EL (cell line): ENCODE data around the gene POU2AF1.

Experiments
- DNase-seq: peaks from one replicate; pipeline ENCODE4 v3.0.0-alpha.2; 2016

POU2AF1 gene, protein sequence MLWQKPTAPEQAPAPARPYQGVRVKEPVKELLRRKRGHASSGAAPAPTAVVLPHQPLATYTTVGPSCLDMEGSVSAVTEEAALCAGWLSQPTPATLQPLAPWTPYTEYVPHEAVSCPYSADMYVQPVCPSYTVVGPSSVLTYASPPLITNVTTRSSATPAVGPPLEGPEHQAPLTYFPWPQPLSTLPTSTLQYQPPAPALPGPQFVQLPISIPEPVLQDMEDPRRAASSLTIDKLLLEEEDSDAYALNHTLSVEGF

DNA sequence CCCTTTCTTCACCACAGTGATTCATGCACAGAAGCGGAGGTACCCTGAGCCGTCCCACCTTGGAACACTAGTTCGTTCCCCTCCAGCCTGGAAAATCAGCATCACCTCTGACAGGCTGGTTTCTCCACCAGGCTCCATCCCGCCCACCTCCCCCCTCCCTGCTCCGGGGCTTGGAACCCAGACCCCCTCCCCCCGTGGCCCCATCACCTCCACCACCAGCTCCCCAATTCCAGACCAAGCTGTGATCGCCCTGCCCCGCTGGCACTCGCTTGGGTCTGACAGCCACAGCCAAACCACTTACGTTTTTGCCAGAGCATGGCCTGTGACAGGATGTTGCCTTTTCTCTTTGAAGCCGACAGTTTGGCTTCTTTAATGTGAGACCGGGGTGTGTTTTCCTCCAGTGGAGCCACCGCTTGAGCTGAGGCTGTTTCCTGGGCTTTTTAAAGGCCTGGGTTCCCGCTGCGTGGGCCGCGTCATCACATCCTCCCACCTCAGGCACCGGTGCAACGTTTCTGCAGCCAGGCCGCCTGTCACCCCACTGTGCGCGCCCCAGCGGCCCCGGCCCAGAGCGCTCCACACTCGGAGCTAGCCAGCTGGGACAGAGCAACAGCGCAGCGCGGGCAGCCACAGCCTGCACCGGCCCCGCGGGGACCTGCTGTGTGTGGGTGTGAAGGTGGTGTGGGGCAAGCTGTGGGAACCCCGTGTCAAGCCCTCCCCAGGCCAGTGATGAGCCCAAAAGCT lies at the start of gene POU2AF1:
Gene POU2AF1, minus strand, starts transcription at position 415 of the 741 bp plus-strand sequence. Its CDS starts 98 bp downstream, at position 317.
- DNase-seq = peak; percentile 5

GRCh38 chr11:111428113-111428876 lies 49.2 kb upstream of the POU2AF1 start:
- no peak for DNase-seq

DNA sequence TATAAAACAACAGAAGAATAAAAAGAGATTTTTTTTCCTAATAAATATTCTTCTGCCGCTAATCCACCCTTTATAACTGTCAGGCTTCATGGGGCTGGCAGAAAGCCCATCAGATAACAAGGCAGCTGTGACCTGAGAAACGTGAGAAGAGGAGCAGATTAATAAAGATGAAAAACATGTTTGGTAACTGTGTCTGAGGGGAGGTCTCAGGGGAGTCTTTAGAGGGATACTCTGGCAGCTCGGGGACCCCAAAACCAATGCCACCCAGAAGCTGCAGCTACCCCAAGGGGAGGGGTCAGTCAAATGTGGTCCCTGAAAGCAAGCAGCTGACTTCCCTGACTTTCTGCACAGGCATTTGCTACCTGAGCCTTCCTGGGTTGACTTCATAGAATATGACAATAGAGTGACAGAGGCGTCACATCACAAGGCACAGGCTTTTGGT lies 48.4 kb upstream of the POU2AF1 start:
- peak; percentile 8 for DNase-seq

GRCh38 chr11:111426617-111427016 lies 47.5 kb upstream of the POU2AF1 start:
- DNase-seq = no peak

- no peak for DNase-seq
These were observed 44.2 kb upstream of the POU2AF1 start for GRCh38 chr11:111423250-111423615.

DNA sequence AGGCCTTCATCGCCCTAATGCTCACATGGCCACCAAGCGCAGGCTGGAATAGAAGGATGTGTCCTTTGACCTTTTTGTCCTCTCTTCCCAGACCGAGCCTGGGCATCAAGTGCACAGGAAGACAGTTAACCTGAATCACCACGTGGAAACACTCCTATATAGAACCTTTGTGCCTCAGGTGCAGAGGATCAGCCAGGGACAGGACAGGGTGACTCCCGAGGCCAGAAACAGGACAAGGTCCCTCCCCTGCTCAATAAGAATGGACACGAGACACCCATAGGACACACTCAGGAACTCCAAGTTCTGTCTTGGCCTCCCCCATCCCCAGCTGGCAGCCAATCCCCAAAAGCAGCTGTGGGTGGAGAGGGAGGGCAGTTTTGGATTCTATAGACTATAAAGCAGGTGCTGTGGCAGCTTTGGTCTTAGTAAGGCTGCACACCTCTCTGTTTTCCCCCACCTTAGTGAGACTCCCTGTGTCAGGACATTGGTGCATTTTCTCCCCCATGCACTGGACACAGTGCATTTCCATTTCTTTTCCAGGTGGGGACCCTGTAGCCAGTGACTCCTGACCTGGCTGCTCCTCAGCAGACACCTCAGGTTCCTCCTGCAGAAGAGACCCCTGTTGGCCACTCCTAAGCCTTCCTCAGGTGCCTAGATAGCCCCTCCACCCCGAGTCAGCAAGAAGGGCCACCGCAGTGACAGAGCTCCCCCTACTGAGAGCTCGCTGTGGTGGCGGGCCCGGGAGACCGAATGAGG lies 43.6 kb upstream of the POU2AF1 start:
- peak; percentile 16 for DNase-seq

- no peak for DNase-seq
These were observed 42.2 kb upstream of the POU2AF1 start for GRCh38 chr11:111421251-111421650.

- no peak for DNase-seq
These were observed 40.7 kb upstream of the POU2AF1 start for GRCh38 chr11:111419641-111420327.

GRCh38 chr11:111419181-111419580 lies 40.1 kb upstream of the POU2AF1 start:
- DNase-seq = no peak

- no peak for DNase-seq
These were observed 39.3 kb upstream of the POU2AF1 start for GRCh38 chr11:111418436-111418787.

- DNase-seq = peak; percentile 10
These were observed 38.8 kb upstream of the POU2AF1 start for GRCh38 chr11:111417766-111418435.

DNA sequence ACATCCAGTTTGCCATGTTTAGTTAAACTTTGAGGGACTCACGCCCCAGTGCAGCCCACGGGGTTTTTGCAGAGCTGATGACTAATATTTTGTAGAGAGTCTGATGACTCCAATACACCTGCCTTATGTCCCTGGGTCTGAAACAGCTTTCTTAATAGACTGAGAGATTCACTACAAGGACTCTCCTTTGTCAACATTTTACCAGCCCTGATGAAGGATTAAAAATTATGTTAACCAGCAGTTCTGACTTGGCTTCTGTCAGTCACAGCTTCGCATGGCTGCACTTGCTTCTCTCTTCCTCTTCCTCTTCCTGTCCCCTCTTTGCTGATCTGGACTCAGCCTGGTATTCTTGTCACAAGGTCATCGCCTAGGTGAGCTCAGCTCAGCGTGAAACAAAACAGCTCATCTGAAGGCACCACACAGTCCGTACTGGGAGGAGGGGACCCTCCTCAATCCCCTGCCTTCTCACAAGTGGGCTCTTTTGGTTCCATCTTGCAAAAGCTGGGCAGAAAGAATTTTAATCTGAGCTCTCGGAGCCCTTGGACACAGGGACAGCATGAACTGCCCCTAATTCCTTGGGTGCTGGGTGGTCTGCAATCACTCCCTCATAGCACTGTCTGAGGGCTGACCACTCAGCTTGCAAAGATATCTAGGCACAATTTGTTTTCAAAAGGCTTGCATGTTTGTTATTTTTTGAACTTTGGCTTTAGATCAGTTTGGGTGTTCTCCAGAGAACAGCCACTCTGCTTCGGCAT lies 38.1 kb upstream of the POU2AF1 start:
- no peak for DNase-seq

GRCh38 chr11:111416231-111416960 lies 37.3 kb upstream of the POU2AF1 start:
- no peak for DNase-seq

DNA sequence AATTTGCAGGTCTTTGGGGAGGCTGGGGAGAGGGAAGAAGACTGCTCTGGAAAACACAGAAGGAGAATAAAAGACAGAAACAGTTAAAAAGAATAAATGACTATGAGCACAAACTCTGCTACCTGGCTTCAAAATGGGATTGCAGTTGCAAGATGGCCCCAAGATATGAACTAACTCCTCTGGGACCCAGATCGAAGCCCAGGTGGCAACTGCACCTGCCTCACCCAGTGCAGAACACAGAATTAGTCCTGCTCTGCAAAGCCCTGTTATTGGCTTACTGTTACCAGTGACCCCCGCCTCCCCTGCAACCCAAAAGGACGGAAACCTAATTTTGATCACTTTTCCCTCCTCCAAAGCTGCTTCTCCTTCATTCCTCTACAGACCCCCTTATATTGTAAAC lies 35.9 kb upstream of the POU2AF1 start:
- no peak for DNase-seq

- no peak for DNase-seq
These were observed 35.3 kb upstream of the POU2AF1 start for GRCh38 chr11:111414267-111414931.

- DNase-seq = no peak
These were observed 34.8 kb upstream of the POU2AF1 start for GRCh38 chr11:111413849-111414248.

- DNase-seq = no peak
These were observed 33.2 kb upstream of the POU2AF1 start for GRCh38 chr11:111412293-111412692.

DNA sequence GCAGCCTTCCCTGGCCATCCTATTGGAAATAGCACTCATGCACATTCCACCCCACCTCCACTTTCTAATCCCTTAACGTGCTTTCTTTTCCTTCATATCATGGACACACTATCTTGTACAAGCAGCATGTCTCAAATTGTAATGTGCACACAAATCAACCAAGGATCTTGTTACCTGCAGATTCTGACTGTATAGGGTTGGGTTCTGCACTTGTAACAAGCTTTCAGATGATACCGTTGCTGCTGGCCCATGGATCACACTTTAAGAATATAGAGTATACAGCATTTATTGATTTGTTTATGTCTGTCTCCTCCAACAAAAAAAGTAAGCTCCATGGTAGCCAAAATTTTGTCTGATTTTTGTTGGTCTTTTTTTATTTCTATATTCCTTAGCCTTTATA lies 32.4 kb upstream of the POU2AF1 start:
- DNase-seq = no peak

DNA sequence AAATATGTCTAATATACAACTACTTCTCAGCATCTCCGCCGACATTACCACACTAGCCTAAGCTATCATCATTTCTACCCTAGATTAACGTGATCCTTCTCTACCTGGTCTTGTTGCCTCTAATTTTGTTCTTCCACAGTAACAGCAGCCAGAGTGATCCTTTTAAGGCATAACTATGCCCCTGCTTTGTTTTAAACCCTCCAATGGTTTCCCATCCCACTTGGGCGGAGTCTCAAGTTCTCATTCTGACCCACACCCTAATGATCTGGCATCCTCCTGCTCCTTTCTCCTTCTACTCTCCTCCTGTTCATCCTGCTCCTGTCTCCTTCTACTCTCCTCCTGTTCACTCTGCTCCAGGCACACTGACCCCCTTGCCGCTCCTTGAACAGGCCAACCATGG lies 31.9 kb upstream of the POU2AF1 start:
- DNase-seq = no peak

- DNase-seq = no peak
These were observed 30.8 kb upstream of the POU2AF1 start for GRCh38 chr11:111409915-111410314.
